Suprapubic skin (tissue), 4 donors: ENCODE results near the gene APBA3. TPM values are rescaled to one million over a fixed set of nuclear protein-coding genes. Genes with fewer than 3 reads are reported as not detected.

Experiments
- DNase-seq, 2 donors: peaks; one replicate each; pipeline ENCODE4 v3.0.0-alpha.2; 2019; ENCODE audit warnings: low spot score in 2 of 2
- H3K27ac ChIP-seq: fragments of 200-600 bp; sonication (generic); one replicate; pipeline ENCODE4 v1.5.1; 2019
- H3K27me3 ChIP-seq: fragments of 200-600 bp; sonication (generic); one replicate; pipeline ENCODE4 v1.5.1; 2019
- H3K36me3 ChIP-seq: fragments of 200-600 bp; sonication (generic); one replicate; pipeline ENCODE4 v1.5.1; 2019
- H3K4me1 ChIP-seq: fragments of 200-600 bp; sonication (generic); one replicate; pipeline ENCODE4 v1.5.1; 2019
- H3K4me3 ChIP-seq: fragments of 200-600 bp; sonication (generic); one replicate; pipeline ENCODE4 v1.5.1; 2019; ENCODE audit warnings: mild to moderate bottlenecking
- H3K9me3 ChIP-seq: fragments of 200-600 bp; sonication (generic); one replicate; pipeline ENCODE4 v1.5.1; 2019
- CTCF ChIP-seq, 2 donors: fragments of 200-600 bp in 1 of 2; fragments of 450-650 bp in 1 of 2; sonication (generic) in 1 of 2; IDR thresholded peaks; one replicate each; pipeline ENCODE4 v1.5.1; 2016 to 2019; ENCODE audit warnings: antibody characterized with exemption in 2 of 2, mild to moderate bottlenecking in 1 of 2, moderate library complexity in 1 of 2
- EP300 ChIP-seq: sonication (generic); formaldehyde crosslinking; IDR thresholded peaks from one replicate; pipeline ENCODE4 v1.6.1; 2017; ENCODE audit warnings: antibody characterized with exemption
- POLR2A ChIP-seq, 2 donors: fragments of 450-650 bp; IDR thresholded peaks; one replicate each; pipeline ENCODE4 v1.6.1; 2017; ENCODE audit warnings: antibody characterized with exemption in 2 of 2, mild to moderate bottlenecking in 2 of 2, moderate library complexity in 2 of 2
- POLR2AphosphoS5 ChIP-seq, 3 donors: sonication (generic); formaldehyde crosslinking; IDR thresholded peaks; one replicate each; pipeline ENCODE4 v1.6.1; 2017; ENCODE audit warnings: antibody characterized with exemption in 3 of 3
- WGBS: methylation state at CpG from one replicate; pipeline ENCODE4 v1.1.5; 2018; 5-methylcytosine and 5-hydroxymethylcytosine counted together
- total RNA-seq, 4 donors: library from RNA; depleted of rRNA; stranded (reverse); fragments of >200 nt; gene quantifications; one replicate each; pipeline ENCODE4 v1.1.0, GENCODE V29; 2016

The APBA3 gene
- total RNA-seq, 4 donors from 2014 or later: 19.8 to 55.0 (median 25.8) TPM

GRCh38 chr19:3793799-3794198 is 32.3 kb upstream of the APBA3 start:
- Histone ChIP-seq H3K36me3 (no peaks in the 10 kb centered on the region), H3K4me3 (no peak overlapping the region), H3K27ac (no peak overlapping the region), H3K9me3 (peaks cover 9% of the 10 kb centered on the region), H3K4me1 (no peaks in the 10 kb centered on the region), H3K27me3 (peaks cover 4% of the 10 kb centered on the region)
- WGBS: 92% methylated on average over 3 of the region's 3 CpGs
- DNase-seq: no peak
- TF ChIP-seq EP300 (no peak), POLR2AphosphoS5 (IDR thresholded peaks at IDR 0.05) (no peak), POLR2A (IDR thresholded peaks at IDR 0.05) (no peak)

DNA sequence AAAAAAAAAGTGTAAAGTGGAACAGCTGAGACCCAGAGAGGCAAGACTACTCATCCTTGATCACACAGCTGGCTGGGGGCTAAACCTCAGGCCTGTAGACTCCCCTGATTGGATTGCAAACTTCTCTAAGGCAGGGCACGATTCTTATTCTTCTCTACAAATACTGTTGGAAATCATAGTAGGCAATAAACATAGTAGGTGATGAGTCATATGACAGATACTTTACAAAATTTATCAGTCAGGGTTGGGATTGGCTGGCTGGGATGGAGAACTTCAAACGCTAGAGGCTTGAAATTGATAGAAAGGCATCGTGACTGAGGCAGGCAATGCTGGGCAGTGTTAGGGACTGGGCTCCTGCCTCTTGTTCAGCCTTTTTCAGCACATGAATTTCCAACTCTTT is 30.6 kb upstream of the APBA3 start:
- H3K36me3 ChIP-seq: no peaks in the 10 kb centered on the region
- peaks cover 9% of the 10 kb centered on the region for H3K9me3 ChIP-seq
- no peak overlapping the region for H3K4me3 ChIP-seq
- no peak for TF ChIP-seq EP300
- TF ChIP-seq POLR2AphosphoS5 (IDR thresholded peaks at IDR 0.05): no peak
- TF ChIP-seq POLR2A (IDR thresholded peaks at IDR 0.05): no peak
- no peak for TF ChIP-seq CTCF (IDR thresholded peaks at IDR 0.05)
- H3K4me1 ChIP-seq: no peaks in the 10 kb centered on the region
- H3K27me3 ChIP-seq: peaks cover 8% of the 10 kb centered on the region
- WGBS: 70% methylated on average over 3 of the region's 3 CpGs
- no peak for DNase-seq
- H3K27ac ChIP-seq: no peak overlapping the region

GRCh38 chr19:3790941-3791340 is 29.4 kb upstream of the APBA3 start:
- Histone ChIP-seq H3K4me3 (no peak overlapping the region), H3K4me1 (peaks cover 2% of the 10 kb centered on the region), H3K36me3 (no peaks in the 10 kb centered on the region), H3K9me3 (peaks cover 5% of the 10 kb centered on the region), H3K27me3 (peaks cover 18% of the 10 kb centered on the region), H3K27ac (no peak overlapping the region)
- no peak for DNase-seq
- TF ChIP-seq POLR2AphosphoS5 (IDR thresholded peaks at IDR 0.05) (no peak), CTCF (IDR thresholded peaks at IDR 0.05) (no peak), EP300 (no peak), POLR2A (IDR thresholded peaks at IDR 0.05) (no peak)
- 74% methylated on average over 7 of the region's 7 CpGs for WGBS

DNA sequence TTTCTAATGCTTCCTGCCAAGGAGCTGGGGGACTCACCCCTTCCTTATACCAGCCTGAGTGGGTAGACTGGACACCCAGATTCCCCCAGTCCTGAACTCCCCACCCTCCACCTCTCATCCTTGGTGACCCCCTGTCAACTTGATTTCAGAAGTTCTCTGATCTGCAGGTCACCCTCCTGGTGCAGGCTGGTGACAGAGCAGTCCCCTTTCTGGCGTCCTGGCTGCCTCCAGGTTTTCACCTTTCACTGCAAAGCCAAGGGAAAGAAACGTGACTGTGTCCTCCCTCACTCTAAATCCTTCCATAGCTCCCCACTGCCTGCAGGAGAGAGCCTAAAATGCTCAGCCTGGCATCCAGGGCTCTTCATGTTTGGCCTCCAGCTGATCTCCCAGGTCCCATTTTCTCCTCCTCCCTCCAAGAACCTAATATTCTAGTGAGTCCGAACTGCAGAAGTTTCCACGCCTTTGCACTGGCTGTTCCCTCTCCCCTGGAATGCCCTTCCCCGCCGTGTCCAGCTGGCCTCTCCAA is 28.8 kb upstream of the APBA3 start:
- H3K36me3 ChIP-seq: no peaks in the 10 kb centered on the region
- TF ChIP-seq POLR2A (IDR thresholded peaks at IDR 0.05): no peak
- TF ChIP-seq POLR2AphosphoS5 (IDR thresholded peaks at IDR 0.05): no peak
- TF ChIP-seq EP300: no peak
- TF ChIP-seq CTCF (IDR thresholded peaks at IDR 0.05): no peak
- no peak overlapping the region for H3K27ac ChIP-seq
- H3K9me3 ChIP-seq: peaks cover 5% of the 10 kb centered on the region
- no peak overlapping the region for H3K4me3 ChIP-seq
- H3K4me1 ChIP-seq: peaks cover 9% of the 10 kb centered on the region
- DNase-seq: no peak
- WGBS: 81% methylated on average over 6 of the region's 6 CpGs
- H3K27me3 ChIP-seq: peaks cover 25% of the 10 kb centered on the region

- TF ChIP-seq POLR2A (IDR thresholded peaks at IDR 0.05) (no peak), EP300 (no peak), CTCF (IDR thresholded peaks at IDR 0.05) (no peak), POLR2AphosphoS5 (IDR thresholded peaks at IDR 0.05) (no peak)
- peaks cover 13% of the 10 kb centered on the region for H3K4me1 ChIP-seq
- peaks cover 35% of the 10 kb centered on the region for H3K27me3 ChIP-seq
- H3K27ac ChIP-seq: no peak overlapping the region
- WGBS: 45% methylated on average over 16 of the region's 16 CpGs
- DNase-seq: no peak
- H3K36me3 ChIP-seq: no peaks in the 10 kb centered on the region
- H3K4me3 ChIP-seq: no peak overlapping the region
- peaks cover 5% of the 10 kb centered on the region for H3K9me3 ChIP-seq
Measured at GRCh38 chr19:3788996-3789778, 27.7 kb upstream of the APBA3 start.
